OCI-LY1 (cell line): ENCODE results near the gene DBI.

ENCODE experiments used
- H2AFZ ChIP-seq: fragments of 200-600 bp; sonication (generic), shearing (Covaris generic); 2 replicates; pipeline ENCODE4 v1.6.0; 2014; ENCODE audit warnings: antibody characterized with exemption, mild to moderate bottlenecking, low read length
- H3F3A ChIP-seq: fragments of 200-600 bp; sonication (generic), shearing (Covaris generic); 2 replicates; pipeline ENCODE4 v1.6.0; 2014; ENCODE audit warnings: mild to moderate bottlenecking, antibody characterized with exemption, low read length, moderate library complexity; ENCODE audit not compliant: insufficient read depth
- H3K27ac ChIP-seq: fragments of 200-600 bp; sonication (generic); 2 replicates; pipeline ENCODE4 v1.5.1; 2014; ENCODE audit warnings: low read length, mixed run types, mild to moderate bottlenecking, low read depth; ENCODE audit not compliant: poor library complexity, severe bottlenecking
- H3K27me3 ChIP-seq: fragments of 200-600 bp; sonication (generic); 2 replicates; pipeline ENCODE4 v1.6.0; 2014; ENCODE audit warnings: antibody characterized with exemption, mild to moderate bottlenecking, low read length, moderate library complexity; ENCODE audit not compliant: insufficient read depth
- H3K36me3 ChIP-seq: fragments of 200-600 bp; sonication (generic); 2 replicates; pipeline ENCODE4 v1.6.1; 2014; ENCODE audit warnings: mild to moderate bottlenecking, antibody characterized with exemption, low read length, moderate library complexity, mixed read lengths; ENCODE audit not compliant: insufficient read depth
- H3K4me1 ChIP-seq: fragments of 200-600 bp; sonication (generic); 2 replicates; pipeline ENCODE4 v1.5.1; 2014; ENCODE audit warnings: mild to moderate bottlenecking, low read length, moderate library complexity; ENCODE audit not compliant: insufficient read depth, severe bottlenecking
- H3K4me2 ChIP-seq: fragments of 200-600 bp; sonication (generic), shearing (Covaris generic); 2 replicates; pipeline ENCODE4 v1.6.1; 2014; ENCODE audit warnings: low read length
- H3K4me3 ChIP-seq: fragments of 200-600 bp; sonication (generic); 2 replicates; pipeline ENCODE4 v1.5.1; 2014; ENCODE audit warnings: low read length, low read depth, mild to moderate bottlenecking, mixed read lengths; ENCODE audit not compliant: poor library complexity, severe bottlenecking
- H3K79me2 ChIP-seq: fragments of 200-600 bp; shearing (Covaris generic); 2 replicates; pipeline ENCODE4 v1.6.1; 2016; ENCODE audit warnings: mixed run types, low read length, mixed read lengths; ENCODE audit not compliant: insufficient read depth
- H3K9ac ChIP-seq: fragments of 200-600 bp; sonication (generic), shearing (Covaris generic); 2 replicates; pipeline ENCODE4 v1.6.1; 2014; ENCODE audit warnings: mild to moderate bottlenecking, low read length, mixed read lengths
- H3K9me2 ChIP-seq: fragments of 200-600 bp; sonication (generic), shearing (Covaris generic); 2 replicates; pipeline ENCODE4 v1.6.1; 2014; ENCODE audit warnings: low read depth, mild to moderate bottlenecking, low read length, mixed read lengths
- H3K9me3 ChIP-seq: fragments of 200-600 bp; shearing (Covaris generic); 2 replicates; pipeline ENCODE4 v1.6.1; 2014; ENCODE audit warnings: low read length, mixed read lengths
- H4K20me1 ChIP-seq: fragments of 200-600 bp; sonication (generic), shearing (Covaris generic); 2 replicates; pipeline ENCODE4 v1.6.0; 2016; ENCODE audit warnings: mild to moderate bottlenecking, low read length; ENCODE audit not compliant: insufficient read depth
- CTCF ChIP-seq: fragments of 200-600 bp; sonication (generic), shearing (Covaris generic); IDR thresholded peaks from 2 replicates; pipeline ENCODE4 v1.5.1; 2017; ENCODE audit warnings: mild to moderate bottlenecking, antibody characterized with exemption, low read length, moderate library complexity, mixed read lengths
- EZH2 ChIP-seq: fragments of 200-600 bp; sonication (generic), shearing (Covaris generic); IDR thresholded peaks from 2 replicates; pipeline ENCODE4 v1.8.0; 2017; ENCODE audit warnings: borderline replicate concordance, mixed run types, mild to moderate bottlenecking, antibody characterized with exemption, low read length, moderate library complexity, mixed read lengths

DBI gene

GRCh38 chr2:119366649-119367471 is at the start of gene DBI, which contains the start of gene C2orf76:
Gene DBI, plus strand, starts transcription at chr2:119366977. Its CDS starts 75 bp downstream, at chr2:119367052.
Gene C2orf76, minus strand, starts transcription at chr2:119366834. Its CDS starts 26,875 bp downstream, at chr2:119339959.
- no peaks in the 10 kb centered on the region for H4K20me1 ChIP-seq
- peak within 1 kb of the TSS; percentile 96 for H3K4me3 ChIP-seq
- peaks cover 35% of the 10 kb centered on the region for H3K36me3 ChIP-seq
- H3K9me3 ChIP-seq: no peaks in the 10 kb centered on the region
- no peaks in the 10 kb centered on the region for H3K9me2 ChIP-seq
- no peak within 1 kb of the TSS for H2AFZ ChIP-seq
- peaks cover 23% of the 10 kb centered on the region for H3K4me1 ChIP-seq
- H3K79me2 ChIP-seq: peaks cover 12% of the 10 kb centered on the region; the same call in 1 of the 2 replicates
- H3F3A ChIP-seq: no peaks in the 10 kb centered on the region
- peak within 1 kb of the TSS; percentile 76 for H3K4me2 ChIP-seq
- no peaks in the 10 kb centered on the region for H3K27me3 ChIP-seq
- H3K9ac ChIP-seq: peak within 1 kb of the TSS; percentile 92
- TF ChIP-seq CTCF (no peak), EZH2 (no peak)
- peak within 1 kb of the TSS; percentile 60 for H3K27ac ChIP-seq

GRCh38 chr2:119317554-119317953 is 49.2 kb upstream of the DBI start:
- Histone ChIP-seq H3K36me3 (no peaks in the 10 kb centered on the region), H3K27ac (no peak overlapping the region), H4K20me1 (no peaks in the 10 kb centered on the region), H3K4me3 (no peak overlapping the region), H2AFZ (no peak overlapping the region), H3K27me3 (no peaks in the 10 kb centered on the region; the same call in 1 of the 2 replicates), H3K9me2 (no peaks in the 10 kb centered on the region), H3K4me1 (no peaks in the 10 kb centered on the region), H3K4me2 (no peak overlapping the region), H3K9me3 (no peaks in the 10 kb centered on the region), H3K9ac (no peak overlapping the region), H3K79me2 (no peaks in the 10 kb centered on the region), H3F3A (no peaks in the 10 kb centered on the region)
- no peak for TF ChIP-seq CTCF
- no peak for TF ChIP-seq EZH2

- Histone ChIP-seq H3F3A (no peaks in the 10 kb centered on the region), H3K27me3 (no peaks in the 10 kb centered on the region; the same call in 1 of the 2 replicates), H3K4me2 (no peak overlapping the region), H3K4me3 (no peak overlapping the region), H3K9me3 (no peaks in the 10 kb centered on the region), H4K20me1 (no peaks in the 10 kb centered on the region), H3K79me2 (no peaks in the 10 kb centered on the region), H3K4me1 (no peaks in the 10 kb centered on the region), H3K27ac (no peak overlapping the region), H3K9ac (no peak overlapping the region), H3K9me2 (no peaks in the 10 kb centered on the region), H2AFZ (no peak overlapping the region), H3K36me3 (no peaks in the 10 kb centered on the region)
- no peak for TF ChIP-seq EZH2
- TF ChIP-seq CTCF: no peak
Measured at GRCh38 chr2:119319593-119319992, 47.2 kb upstream of the DBI start.
